Dedifferentiated amniotic fluid mesenchymal stem cell (primary cell): ENCODE measurements around the gene FSTL4.

ENCODE experiments used
- DNase-seq: peaks from one replicate; pipeline ENCODE4 v3.0.0-alpha.2; 2016; ENCODE audit errors: extremely low spot score

Gene FSTL4

DNA sequence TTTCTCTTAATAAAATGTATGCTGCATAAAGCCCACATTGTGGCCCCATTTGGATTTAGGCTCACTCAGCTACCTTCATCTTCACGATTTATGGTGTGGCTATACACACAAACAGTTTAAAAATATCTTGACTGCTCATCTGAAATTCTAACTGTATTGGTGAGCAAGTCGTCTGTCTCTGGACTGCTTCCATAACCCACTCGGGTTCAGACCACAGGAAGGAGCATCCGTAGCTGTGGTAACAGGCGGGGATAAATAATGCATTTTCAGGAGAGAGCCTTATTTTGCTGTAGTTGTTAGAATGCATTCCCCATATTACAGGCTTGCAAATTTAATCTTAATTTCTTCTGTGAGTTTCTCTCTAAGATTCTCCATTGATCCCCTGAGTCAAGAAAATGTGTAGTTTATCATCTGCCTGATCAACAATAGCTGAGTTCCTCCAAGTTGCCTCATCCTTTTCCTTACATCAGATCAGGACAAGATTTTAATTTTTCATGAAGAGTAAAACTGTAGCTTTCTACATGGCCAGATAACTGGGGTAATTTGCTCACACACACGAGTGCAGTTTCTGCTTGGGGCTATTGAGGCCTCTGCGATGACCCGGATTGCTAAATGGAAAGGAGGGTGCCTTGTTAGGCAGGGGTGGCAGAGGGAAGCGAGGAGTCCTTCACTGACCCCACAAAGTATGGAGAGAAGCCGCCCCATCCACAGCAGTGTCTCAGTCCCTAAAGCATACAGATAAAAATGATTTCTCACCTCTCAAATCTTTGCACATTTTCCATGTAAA, 133.9 kb downstream of the FSTL4 start:
- no peak for DNase-seq

DNA sequence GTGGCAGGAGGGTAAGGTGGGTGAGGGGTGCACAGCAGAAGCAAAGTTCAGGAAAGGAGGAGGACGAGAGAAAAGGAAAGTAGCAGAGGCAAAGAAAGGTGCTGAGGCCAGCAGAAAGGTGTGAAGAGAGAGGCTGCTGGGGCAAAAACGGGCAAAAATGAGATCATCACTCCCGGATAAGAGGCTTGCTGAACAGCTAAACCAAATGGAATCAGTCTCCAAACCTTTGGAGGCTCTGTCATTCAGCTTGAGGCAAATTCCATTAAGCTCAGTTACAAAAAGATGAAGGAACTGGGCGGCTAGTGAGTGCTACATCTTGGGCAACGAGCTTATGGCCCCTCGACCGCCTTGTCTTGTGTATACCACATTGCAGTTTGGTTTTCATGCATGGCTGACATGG, 136.4 kb downstream of the FSTL4 start:
- no peak for DNase-seq

DNA sequence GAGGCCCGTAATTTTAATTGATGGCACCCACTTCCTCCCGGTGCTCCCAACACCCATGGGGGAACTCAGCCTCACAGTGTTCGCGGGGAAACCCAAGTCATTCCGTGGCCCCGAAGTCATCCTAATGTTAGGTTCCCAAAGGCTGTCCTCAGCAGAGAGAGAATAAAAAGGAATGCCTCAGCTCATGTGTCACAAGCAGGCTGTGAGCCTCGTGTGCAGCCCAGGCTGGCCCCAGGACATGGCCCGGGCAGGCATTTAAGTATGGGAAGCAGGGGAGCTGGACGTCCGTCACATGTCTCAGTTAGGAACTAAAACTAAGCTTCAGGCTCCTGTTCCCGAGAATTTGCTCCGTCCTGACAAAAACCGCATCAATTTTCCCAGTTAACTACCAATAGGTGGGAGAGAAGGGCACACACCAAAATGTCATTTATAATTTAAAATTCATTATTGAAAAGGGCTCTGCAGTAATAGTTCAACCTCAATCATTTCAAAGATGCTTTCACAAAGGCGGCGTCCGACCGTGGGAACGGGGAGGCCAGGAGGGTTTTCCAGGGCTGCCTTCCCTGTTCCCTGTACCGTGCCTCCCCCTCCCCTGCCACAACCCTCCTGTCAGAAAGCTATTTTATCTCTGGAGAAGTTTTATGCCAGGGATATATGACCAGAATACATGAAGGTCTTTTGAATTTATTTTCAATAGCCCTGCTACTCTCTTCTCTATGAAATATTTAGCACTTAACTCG, 137.3 kb downstream of the FSTL4 start:
- no peak for DNase-seq

DNA sequence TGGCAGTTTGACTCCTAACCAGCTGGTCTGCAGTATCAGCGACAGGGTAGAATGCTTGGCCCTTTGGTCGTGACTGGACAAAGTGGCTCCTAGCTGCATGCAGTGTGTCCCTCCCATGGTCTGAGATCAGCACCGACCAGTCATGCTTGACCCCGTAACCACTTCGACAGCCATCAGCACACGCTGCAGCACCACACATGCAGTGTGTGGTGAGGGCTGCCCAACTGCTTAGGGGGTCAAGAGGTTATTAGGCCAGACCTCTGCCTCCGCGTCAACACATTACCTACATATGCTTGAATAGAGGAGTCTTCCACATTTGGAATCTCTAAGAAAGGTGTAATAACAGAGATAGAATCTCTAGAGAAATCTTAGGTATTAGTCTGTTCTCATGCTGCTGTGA, 139.1 kb downstream of the FSTL4 start:
- no peak for DNase-seq

DNA sequence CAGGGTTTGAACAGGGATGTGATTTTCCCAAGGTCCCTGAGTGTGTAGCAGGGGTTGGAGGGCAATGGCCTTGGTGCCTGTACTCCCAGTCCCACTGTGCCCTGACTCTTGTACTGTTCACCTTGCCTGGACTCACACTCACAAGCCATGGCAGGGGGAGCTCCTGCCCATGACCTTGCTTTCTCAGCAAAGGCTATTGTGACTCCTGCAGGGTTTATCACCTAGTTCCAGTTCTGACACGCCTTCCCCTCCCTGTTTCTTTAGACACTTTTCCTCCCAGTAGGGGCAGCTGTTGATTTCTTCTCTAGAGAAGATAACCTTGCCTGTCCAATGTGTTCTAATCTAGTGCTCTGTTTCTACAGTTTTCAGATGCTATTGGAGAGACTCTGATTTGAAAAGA, 139.5 kb downstream of the FSTL4 start:
- no peak for DNase-seq

DNA sequence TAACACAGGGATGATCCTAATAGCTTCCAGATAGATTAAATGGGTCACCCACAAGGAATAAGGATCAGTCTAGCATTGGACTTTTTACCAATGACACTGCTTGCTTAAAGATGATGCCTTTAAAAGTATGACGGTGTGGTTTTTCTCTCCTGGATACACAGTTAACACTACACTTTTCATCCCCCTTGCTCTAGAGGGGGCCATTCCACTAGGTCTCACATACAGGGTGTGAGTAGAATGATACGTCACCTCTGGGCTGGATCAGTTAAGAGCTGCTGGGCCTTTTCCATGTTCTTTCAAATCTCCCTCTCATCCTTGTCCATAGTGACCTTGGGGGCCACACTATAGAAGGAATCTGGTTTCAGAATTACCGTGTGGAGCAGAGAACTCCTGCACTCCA, 140.6 kb downstream of the FSTL4 start:
- no peak for DNase-seq

DNA sequence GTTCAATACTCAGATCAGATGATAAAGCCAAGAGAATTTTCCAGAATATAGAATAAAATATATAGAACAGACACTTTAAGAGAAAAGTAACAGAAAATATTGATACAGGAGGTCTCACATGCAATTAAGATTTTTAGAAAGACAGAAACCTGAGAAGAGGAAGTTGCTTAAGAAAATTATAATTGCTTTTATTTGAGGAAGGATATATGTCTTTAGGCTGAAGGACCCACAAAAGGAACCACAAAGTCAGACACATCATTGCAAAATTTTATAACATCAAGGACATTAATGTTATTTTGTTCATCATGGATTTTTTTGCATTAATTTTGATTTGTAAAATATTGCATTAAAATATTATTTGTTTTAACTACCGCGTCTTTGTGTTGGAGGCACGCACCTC, 141.5 kb downstream of the FSTL4 start:
- DNase-seq: no peak

DNA sequence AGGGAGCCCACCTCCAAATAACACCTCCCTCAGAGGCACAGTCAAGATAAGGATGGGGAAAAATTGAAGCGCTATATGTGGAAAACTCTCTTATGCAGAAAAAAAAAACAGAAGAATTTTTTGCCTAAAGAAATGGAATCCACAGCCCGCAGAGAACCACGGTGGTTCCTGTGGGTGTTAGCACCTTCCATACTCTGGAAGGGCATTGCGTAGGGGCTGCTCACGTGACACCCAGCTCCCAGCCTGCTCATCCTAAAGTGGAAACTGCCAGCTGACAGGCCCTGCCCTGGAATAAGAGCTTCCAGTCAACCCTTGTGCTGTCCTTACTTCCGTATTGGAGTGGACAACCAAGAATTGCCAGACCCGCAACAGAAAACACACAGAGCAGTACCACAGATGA, 142.5 kb downstream of the FSTL4 start:
- DNase-seq: no peak

DNA sequence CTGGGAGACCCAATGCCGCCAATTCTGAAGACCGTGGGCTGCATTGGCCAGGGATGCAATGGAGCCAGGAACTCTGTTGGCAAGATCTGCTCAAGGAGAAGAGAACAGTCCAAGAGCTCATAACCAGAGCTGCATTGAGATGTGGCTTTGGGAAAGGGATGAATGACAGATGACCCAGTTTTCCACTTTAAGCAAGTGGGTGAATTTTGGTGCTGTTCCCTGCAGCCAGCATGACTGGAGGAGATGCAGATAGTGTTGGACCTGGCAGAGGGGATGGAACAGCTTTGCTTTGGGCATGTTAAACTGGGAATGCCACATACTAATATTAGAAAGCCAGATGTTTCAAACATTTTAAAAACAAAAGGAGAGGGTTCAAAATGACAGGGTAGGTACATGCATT, 143.1 kb downstream of the FSTL4 start:
- DNase-seq: no peak

DNA sequence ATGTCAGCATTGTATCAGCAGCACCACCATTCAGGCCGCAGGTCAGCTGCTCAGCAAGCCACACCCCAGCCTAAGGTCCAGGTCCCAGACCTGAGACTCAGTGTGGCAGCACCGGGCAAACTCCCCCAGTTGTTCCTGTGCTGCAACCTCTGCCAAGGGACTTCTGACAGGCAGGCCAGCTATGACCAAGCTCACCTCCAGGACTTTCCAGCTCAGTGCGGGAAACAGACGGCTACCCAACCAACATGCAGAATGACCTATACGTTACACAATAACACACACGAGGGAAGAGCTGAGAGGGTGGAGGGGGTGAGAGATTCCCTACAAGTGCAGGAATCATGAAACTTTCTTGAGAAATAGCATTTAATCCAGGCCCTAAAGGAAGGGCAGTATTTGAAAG, 143.7 kb downstream of the FSTL4 start:
- DNase-seq: no peak

DNA sequence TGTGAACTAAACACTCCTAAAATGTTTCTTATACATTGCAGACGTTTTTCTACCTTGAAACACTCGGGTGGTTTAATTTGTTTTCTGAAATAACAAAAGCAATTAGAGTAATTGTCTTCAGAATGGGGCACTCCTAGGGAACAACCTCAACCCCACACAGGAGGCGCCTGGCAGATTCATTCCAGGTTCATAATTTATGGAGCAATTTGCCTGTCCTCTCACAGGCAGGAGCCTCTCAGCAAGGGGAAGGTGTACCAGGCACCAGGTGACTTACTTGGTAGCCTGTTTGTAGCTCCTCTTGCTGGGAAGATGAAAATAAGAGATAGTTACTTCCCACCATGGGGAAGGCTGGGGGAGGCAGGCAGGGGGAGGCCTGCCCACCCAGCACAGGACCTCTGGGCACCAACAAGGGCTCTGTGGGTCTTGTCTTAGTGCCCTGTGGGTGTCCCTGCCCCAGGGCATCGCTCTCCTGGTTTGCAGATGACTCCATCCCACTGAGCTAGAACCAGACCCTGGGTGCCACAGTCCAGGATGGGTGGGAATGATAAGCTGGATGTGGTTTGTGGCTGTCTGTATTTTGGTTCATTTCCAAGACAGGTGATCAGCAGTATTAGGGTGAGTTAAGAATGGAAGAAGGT, 144.4 kb downstream of the FSTL4 start:
- DNase-seq: no peak

DNA sequence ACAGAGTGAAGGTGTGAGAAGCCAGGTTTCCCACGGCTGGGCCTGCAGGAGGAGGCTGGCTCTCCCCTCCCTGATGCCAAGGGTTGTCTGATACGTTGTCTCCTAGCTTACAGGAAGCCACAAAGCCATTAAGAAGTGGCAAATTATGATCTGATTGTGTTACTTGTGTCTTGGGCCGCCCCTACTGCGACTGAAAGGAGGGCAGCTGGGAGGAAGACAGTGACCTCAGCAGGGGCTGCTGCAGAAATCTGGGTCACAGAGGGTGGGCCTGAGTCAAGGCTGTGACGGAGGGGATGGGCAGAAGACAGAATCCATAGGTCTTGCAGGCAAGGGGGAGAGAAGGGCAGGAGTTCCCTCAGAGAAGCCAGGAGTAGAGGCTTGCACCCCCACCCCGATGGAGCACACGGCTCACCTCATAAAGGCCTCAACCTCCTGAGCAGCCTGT, 145.0 kb downstream of the FSTL4 start:
- no peak for DNase-seq

DNA sequence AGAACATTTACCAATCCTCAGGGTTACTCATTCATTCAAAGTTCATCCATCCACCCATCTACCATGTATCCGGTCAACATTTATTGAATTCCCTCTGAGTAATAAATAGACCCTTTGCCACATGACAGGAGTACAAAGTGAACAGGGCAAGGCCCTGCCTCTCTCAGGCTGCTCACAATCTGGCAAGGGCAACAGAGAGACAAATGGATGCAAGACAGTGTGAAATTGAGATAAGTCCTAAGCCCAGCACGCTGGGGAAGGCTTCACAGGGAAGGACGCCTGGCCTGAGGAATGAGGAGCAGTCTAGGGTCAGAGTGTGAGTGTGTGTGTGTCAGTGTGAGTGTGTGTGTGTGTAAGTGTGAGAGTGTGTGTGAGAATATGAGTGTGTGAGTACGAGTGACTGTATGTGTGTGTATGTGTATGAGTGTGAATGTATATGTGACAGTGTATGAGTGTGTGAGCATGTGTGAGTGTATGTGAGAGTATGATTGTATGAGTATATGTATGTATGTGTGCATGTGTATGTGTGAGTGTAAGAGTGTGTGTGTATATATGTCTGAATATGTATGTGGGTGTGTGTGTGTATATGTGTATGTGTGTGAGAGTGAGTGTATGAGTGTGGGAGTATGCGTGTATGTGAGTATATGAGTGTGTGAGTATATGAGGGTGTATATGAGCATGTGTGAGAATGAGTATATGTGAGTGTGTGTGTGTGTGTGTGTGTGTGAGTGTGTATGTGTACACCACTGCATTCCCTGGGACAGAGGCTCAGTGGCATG, 145.6 kb downstream of the FSTL4 start:
- no peak for DNase-seq

DNA sequence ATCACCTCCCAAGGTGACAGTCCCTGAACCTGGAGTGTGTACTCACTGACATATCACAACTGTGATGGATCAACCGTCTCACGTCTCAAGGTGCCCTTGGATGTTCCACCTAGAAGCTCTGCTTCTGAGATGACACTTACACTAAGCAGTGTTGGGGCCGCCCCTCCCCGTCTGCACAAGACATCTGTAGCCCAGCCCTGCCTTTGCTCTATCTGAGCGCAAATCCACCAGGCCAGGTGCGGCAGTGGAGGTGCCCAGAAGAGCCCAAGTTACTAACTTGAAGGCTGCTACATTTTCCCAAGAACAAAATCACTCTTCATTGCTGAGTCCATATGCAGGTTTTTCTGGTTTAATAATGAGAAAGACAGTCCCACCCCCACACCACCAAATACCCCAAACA, 148.3 kb downstream of the FSTL4 start:
- DNase-seq: no peak

DNA sequence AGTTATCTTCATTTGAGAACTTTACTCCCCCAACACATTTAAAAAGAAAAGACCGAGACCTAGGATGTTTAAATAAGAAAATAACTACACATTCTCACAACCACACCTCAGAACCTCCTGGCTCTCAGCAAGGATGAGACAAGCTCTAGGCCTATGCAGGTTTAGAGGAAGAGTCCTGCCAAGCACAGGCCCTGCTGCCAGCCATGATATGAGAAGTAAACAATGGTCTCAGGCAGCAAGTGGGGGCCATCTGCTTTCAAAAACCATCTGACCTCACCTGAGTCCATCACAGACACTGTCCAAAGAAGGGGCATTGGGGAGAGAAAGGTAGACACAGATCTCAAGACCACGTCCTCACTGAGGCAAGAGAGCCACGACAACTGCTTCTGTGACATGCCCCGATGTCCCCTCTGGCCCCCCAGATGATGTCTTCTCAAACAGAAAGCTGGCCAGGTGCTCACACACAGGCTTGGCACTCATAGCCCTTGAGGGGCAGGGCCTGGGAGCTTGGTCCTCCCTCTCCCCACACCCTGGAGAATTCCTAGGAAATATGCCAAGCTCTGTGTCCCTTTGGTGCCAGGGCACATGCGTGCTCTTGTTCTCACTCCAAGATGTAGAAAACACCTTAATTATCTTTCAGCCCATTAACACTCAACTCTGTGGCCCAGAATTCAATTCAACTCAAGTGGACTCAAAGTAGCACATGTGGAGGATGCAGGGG, 150.4 kb downstream of the FSTL4 start:
- DNase-seq: no peak

DNA sequence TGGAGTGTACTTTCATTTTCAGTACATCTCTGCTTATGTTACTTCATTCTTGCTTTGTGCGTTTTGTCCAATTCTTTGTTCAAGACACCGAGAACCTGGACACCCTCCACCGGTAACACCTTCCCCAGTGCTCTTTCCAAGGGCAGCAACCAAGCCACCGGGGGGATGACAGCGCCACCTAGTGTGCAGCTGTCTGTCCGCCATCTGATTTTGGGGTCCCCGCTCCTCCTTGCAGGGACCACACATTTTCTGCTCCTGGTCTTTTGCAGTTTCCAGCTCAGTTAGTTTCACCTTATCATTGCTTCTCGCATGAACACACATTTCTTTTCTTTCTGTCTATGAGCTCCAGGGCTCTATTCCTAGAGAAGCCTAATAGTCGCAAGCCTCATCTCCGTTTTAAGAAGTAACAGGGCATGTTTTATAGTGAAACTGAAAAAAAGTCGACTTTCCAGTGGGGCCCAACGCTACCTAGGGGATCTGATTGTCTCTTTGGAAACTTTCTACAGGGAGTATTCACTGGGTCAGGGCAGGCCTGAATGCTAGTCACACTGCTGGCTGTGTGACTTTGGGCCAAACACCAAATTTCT, 152.1 kb downstream of the FSTL4 start:
- no peak for DNase-seq

DNA sequence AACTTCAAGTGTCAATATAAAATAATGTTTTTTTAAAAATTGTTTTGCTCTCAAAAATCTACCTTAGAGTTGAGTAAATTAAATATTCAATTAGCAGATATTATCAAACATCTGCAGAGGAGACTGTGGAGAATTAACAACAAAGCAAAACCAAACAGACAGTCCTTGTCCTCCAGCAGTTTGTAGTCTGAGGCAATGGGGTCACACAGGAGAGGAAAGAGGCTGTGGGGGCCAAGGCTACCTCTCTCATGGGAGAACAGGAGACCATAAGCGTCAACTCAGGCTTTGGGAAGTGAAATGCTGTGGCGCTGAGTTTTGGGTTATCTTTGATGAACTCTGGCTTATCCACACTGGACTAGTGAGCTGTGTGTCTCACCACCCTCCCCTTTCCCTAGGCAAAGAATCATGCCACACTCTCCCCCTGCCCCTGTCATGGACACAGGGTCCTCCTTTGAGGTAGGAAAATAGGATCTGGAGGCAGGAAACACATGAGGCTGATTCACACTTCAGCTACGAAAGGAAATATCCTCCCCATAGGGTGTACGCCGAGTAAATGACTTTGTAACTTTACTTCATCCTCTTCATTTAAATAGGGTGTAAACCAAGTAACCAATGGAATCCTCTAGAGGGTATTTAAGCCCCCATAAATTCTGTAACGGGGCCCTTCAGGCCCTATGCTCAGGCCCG, 152.7 kb downstream of the FSTL4 start:
- no peak for DNase-seq

DNA sequence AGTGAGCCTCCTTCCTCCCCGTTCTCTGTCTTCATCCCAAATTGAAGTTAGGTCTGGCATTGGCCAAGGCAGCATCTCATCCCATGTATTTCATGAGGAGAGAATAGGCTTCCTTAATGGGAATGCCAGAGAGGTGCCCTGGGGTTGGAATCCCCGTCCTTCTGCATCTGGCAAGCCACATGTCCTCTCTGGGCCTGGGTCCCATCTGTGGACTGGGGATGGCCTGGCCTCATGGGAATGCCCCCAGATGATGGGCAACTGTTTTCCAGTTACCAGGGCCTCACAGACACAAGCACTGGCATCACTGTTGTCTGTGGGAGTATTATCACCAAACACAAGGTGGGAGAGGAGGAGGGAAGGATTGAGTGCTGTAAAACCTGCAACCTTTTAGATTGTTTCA, 153.9 kb downstream of the FSTL4 start:
- no peak for DNase-seq

DNA sequence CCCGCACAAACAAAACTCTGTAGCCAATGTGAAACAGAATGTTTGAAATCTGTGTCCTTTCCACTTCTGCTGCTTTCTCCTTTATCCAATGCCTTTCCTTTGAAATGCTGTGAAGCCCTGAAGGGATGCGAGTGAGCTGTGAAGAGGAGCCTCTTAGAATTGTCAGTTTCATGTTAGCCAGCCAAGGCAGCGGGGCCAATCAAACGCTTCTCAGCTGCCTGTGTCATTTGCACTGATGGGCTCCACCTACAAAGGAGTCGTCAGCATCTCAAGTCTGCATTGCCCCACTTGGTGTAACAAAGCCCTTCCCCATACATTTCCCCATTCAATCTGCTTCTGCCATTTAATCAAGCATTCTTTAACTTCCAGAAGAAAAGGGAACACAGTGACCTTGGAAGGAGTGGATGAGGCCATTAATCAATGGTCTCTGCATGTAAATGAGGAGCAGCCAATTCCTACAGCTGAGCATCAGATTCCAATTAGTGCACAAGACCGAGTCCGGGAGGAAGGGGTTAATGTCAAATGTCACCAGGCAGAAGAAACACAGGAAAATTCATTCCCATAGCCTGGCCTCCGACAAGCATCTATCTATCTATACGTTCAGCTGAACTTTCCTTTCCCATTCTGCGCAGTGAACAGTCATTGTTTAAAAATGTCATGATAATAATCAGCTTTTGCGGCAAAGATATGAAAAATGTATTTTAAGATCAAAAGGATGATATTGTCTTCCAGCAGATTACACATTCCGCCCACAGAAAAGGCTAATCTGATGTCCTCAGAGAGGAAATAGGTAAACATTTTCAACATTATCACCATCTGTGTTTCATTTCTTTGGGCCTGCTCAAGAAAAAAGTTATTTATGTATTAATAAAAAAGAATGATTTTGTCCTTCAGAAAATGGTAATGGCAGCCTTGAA, 154.6 kb downstream of the FSTL4 start:
- no peak for DNase-seq
